Embryonic facial prominence (tissue), 1 donor: ENCODE results near the gene IGSF21.

Experiments used
- DNase-seq: peaks from one replicate; pipeline ENCODE4 v3.0.0-alpha.2; 2016; ENCODE audit errors: extremely low spot score

The IGSF21 gene

GRCh38 chr1:18297896-18298648, 190.5 kb downstream of the IGSF21 start:
- no peak for DNase-seq

GRCh38 chr1:18299441-18300338, 192.1 kb downstream of the IGSF21 start:
- no peak for DNase-seq

GRCh38 chr1:18300376-18300775, 192.8 kb downstream of the IGSF21 start:
- DNase-seq: no peak

GRCh38 chr1:18302788-18303413, 195.3 kb downstream of the IGSF21 start:
- no peak for DNase-seq

DNA sequence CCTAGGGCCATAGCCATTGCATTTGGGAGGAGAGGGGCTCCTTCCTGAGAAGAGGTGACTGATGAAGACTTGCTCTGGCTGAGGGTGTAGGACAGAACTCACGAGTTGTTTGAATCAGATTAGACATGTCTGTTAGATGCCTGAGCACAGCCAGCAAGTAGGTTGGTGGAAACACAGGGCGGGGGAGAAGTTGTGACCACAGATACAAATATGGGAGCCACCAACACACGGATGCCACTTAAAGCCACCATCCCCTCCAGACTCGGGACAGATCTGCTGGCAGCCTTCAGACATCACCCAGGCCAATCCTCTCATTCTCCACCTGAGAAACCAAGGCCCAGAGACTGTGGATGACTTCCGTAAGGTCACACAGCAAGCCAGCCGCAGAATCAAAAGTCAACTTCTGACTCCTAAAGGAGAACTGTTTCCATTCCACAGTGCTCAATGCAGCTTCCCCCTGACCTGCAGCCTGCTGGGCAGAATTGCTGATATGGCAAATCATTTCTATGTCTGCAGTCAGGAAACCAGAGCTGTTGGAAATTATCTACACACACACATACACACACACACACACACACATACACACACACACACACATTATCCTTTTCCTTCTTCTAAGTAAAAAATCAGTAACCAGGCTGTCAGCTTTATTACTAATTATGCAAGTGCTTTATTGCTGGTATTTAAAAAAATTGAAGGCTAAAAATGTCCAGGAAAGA, 196.7 kb downstream of the IGSF21 start:
- no peak for DNase-seq

DNA sequence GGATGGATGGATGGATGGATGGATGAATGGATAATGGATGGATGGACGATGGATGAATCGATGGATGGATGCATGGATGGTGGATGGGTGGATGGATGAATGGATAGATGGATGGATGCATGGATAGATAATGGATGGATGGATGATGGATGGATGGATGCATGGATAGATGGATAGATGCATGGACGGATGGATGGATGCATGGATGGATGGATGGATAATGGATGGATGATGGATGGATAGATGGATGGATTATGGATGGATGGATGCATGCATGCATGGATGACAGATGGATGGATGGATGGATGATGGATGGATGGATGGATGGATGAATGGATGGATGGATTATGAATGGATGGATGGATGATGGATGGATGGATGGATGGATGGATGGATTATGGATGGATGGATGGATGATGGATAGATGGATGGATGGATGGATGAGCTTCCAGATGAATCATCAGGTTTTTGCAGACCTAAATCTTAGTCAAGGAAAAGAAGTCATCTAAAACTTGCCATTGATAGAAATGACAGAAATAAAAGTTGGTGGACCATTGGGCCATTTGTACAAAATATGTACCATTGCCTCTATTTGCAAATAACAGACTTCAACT, 197.7 kb downstream of the IGSF21 start:
- no peak for DNase-seq

GRCh38 chr1:18307329-18307898, 199.8 kb downstream of the IGSF21 start:
- DNase-seq: no peak

- no peak for DNase-seq
These were observed 202.1 kb downstream of the IGSF21 start for GRCh38 chr1:18309552-18310155.

GRCh38 chr1:18312961-18313360, 205.4 kb downstream of the IGSF21 start:
- DNase-seq: no peak

DNA sequence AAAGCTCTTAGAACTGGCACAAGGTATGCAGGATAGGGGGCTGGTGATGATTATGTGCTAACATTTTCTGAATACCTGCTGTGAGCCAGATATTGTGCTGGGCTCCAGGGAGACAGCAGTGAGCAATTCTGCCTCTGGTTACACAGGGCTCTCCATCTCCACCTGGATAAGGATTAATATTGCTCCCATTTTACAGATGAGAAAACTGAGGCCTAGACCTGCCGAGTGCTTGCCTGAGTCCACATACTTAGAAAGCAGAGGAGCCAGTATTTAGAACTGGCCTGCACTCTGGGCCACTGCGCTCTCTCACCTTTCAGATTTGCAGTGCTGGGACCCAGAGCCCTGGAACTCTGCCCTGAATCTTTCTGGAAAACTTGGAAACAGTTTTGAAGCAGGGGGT, 205.9 kb downstream of the IGSF21 start:
- no peak for DNase-seq

DNA sequence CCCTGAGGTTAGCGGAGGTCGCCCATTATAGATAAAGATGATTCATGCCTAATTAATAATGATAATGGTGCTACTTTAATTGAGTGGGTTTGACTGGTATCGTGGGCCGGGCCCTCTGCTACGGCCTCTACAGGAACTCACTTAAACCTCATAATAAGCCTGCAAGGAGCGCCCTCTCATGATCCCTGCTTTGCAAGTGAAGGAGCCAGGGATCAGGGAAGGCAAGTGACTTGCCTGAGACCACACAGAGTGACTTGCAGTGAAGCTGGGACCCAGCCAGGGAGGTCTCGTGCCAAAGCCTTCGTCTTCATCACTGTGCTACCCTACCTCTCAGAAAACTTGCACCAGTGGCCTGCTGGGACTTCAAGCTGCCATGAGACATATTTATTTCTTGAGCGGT, 206.8 kb downstream of the IGSF21 start:
- no peak for DNase-seq

- no peak for DNase-seq
These were observed 207.9 kb downstream of the IGSF21 start for GRCh38 chr1:18315449-18315848.

GRCh38 chr1:18316764-18317163, 209.2 kb downstream of the IGSF21 start:
- DNase-seq: no peak

DNA sequence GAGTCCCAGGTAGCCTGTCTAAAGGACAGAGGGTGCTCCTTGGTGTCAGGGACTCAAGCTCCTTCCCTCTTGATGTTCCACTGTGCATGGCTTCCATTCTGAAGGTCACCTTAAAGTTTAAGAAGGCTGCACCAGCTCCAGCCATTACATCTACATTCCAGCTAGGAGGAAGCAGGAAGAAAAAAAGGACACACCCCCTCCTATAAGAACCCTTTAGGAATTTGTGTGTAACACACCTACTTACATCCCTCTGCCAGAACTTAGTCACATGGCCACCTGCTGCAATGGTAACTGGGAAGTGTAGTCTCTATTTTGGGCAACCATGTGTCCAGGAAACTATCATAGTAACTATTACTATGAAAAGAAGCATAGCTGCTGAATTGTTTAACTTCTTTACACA, 211.5 kb downstream of the IGSF21 start:
- no peak for DNase-seq

DNA sequence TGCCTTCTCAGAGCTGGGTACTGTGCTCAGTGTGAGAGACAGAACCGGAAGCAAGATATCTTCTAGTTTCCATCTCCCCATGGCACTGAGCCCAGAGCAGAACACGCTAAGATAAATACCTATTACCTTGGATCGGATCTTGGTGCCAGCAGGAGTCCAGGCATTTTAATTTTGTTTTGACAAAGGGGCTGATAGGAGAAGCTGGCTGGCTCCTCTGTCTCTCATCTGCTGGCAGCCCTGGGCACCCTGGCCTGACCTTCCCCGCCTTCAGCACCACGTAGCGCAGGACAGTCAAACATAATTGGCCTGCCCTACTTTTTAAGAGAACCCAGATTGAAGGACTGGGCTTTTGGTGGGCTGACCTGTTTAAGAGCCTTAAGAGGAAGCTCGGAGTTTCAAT, 212.5 kb downstream of the IGSF21 start:
- DNase-seq: no peak

- no peak for DNase-seq
These were observed 214.9 kb downstream of the IGSF21 start for GRCh38 chr1:18322368-18323032.

GRCh38 chr1:18323259-18323658, 215.7 kb downstream of the IGSF21 start:
- DNase-seq: no peak

- no peak for DNase-seq
These were observed 216.6 kb downstream of the IGSF21 start for GRCh38 chr1:18324246-18324645.

DNA sequence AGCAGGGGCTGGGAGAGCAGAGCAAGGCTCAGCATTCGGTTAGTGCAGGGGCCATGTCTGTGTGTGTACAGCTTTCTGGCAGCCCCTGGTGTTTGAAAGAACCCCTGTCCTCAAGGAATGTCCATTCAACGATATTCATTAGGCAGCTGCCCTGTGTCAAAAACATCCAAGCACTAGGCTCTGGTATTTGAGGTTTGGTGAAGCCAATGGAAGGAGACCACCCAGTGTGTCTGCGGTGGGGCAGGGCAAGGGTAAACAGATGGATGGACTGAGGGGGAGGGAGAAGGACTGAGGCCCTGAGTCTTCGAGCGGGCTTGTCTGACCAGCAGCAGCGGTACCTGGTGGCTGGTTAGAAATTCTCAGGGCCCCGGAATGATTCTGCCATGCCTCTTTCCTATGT, 217.5 kb downstream of the IGSF21 start:
- DNase-seq: no peak
